A204.1 (cell line): ENCODE results near the gene RECK.
A peak's percentile ranks its signal among the peaks of the same experiment; 100 is the strongest.
"Not testable (repeated sequence)": the region's sequence is repeated elsewhere in the genome, so short reads cannot be mapped to it uniquely, and the experiment has no call there.

Experiments used
- FAIRE-seq: peaks from 2 replicates; lab custom pipeline; 2012; peaks lifted over from hg19 to GRCh38; lab: Jason Lieb, UNC

Gene RECK

GRCh38 chr9:36036780-36037548, at the start of gene RECK:
Gene RECK, plus strand, starts transcription at chr9:36036913. Its CDS starts 86 bp downstream, at chr9:36036999.
- FAIRE-seq, result no peak

GRCh38 chr9:35990155-35990554, 46.6 kb upstream of the RECK start:
- no peak for FAIRE-seq

- FAIRE-seq, result not testable (repeated sequence)
Measured at GRCh38 chr9:35993136-35993535, 43.6 kb upstream of the RECK start.

GRCh38 chr9:35993976-35994720, 42.6 kb upstream of the RECK start:
- FAIRE-seq, result no peak

GRCh38 chr9:35994959-35995358, 41.8 kb upstream of the RECK start:
- no peak for FAIRE-seq

- FAIRE-seq, result no peak
Measured at GRCh38 chr9:35996358-35996970, 40.2 kb upstream of the RECK start.

GRCh38 chr9:35997016-35997415, 39.7 kb upstream of the RECK start:
- not testable (repeated sequence) for FAIRE-seq

- FAIRE-seq, result no peak
Measured at GRCh38 chr9:35998333-35998732, 38.4 kb upstream of the RECK start.

- no peak for FAIRE-seq
Measured at GRCh38 chr9:36005891-36006290, 30.8 kb upstream of the RECK start.

- no peak for FAIRE-seq
Measured at GRCh38 chr9:36006549-36007315, 30.0 kb upstream of the RECK start.

GRCh38 chr9:36007316-36007708, 29.4 kb upstream of the RECK start:
- FAIRE-seq, result no peak

- no peak for FAIRE-seq
Measured at GRCh38 chr9:36007852-36008251, 28.9 kb upstream of the RECK start.

- FAIRE-seq, result no peak
Measured at GRCh38 chr9:36008774-36009300, 27.9 kb upstream of the RECK start.

GRCh38 chr9:36011379-36011778, 25.3 kb upstream of the RECK start:
- no peak for FAIRE-seq

- FAIRE-seq, result no peak
Measured at GRCh38 chr9:36017278-36017677, 19.4 kb upstream of the RECK start.

- no peak for FAIRE-seq
Measured at GRCh38 chr9:36018129-36018528, 18.6 kb upstream of the RECK start.

- no peak for FAIRE-seq
Measured at GRCh38 chr9:36018891-36019720, 17.6 kb upstream of the RECK start.

- no peak for FAIRE-seq
Measured at GRCh38 chr9:36021968-36022367, 14.7 kb upstream of the RECK start.

- peak; percentile 65 for FAIRE-seq
Measured at GRCh38 chr9:36023260-36024048, 13.3 kb upstream of the RECK start.

GRCh38 chr9:36025746-36026145, 11.0 kb upstream of the RECK start:
- FAIRE-seq, result no peak
